Measurements from ENCODE around the gene PDE2A. TPM values are rescaled to one million over a fixed set of nuclear protein-coding genes. Genes with fewer than 3 reads are reported as not detected.
"Not testable (repeated sequence)": the region's sequence is repeated elsewhere in the genome, so short reads cannot be mapped to it uniquely, and the experiment has no call there.

The PDE2A gene
- total RNA-seq, 1 donor from 2014 or later, result 168 TPM

GRCh38 chr11:72578566-72578965 lies 95.7 kb downstream of the PDE2A start:
- no peak for DNase-seq (ENCODE audit: low read depth in 2 of 2)

GRCh38 chr11:72578051-72578450 lies 96.2 kb downstream of the PDE2A start:
- no peak for DNase-seq (ENCODE audit: low read depth in 2 of 2)

GRCh38 chr11:72577271-72577721 lies 96.9 kb downstream of the PDE2A start:
- no peak for DNase-seq (ENCODE audit: low read depth in 2 of 2)

- DNase-seq (ENCODE audit: low read depth in 2 of 2), result no peak
These were observed 97.6 kb downstream of the PDE2A start for GRCh38 chr11:72576661-72577060.

- DNase-seq (ENCODE audit: low read depth in 2 of 2), result no peak
These were observed 98.0 kb downstream of the PDE2A start for GRCh38 chr11:72576243-72576595.

GRCh38 chr11:72575533-72576242 lies 98.5 kb downstream of the PDE2A start:
- no peak for DNase-seq (ENCODE audit: low read depth in 2 of 2)

GRCh38 chr11:72574548-72575460 lies 99.4 kb downstream of the PDE2A start:
- DNase-seq (ENCODE audit: low read depth in 2 of 2), result no peak

- no peak for DNase-seq (ENCODE audit: low read depth in 2 of 2)
These were observed 100.3 kb downstream of the PDE2A start for GRCh38 chr11:72573855-72574445.

GRCh38 chr11:72573072-72573854 lies 101.0 kb downstream of the PDE2A start:
- DNase-seq (ENCODE audit: low read depth in 2 of 2), result peak; percentile 31 to 57

- DNase-seq (ENCODE audit: low read depth in 2 of 2), result not testable (repeated sequence)
These were observed 101.7 kb downstream of the PDE2A start for GRCh38 chr11:72572540-72572939.

GRCh38 chr11:72570893-72571661 lies 103.1 kb downstream of the PDE2A start:
- DNase-seq (ENCODE audit: low read depth in 2 of 2), result no peak

GRCh38 chr11:72569966-72570892 lies 104.0 kb downstream of the PDE2A start:
- DNase-seq (ENCODE audit: low read depth in 2 of 2), result no peak

- no peak for DNase-seq (ENCODE audit: low read depth in 2 of 2)
These were observed 105.4 kb downstream of the PDE2A start for GRCh38 chr11:72568861-72569260.

- no peak for DNase-seq (ENCODE audit: low read depth in 2 of 2)
These were observed 111.8 kb downstream of the PDE2A start for GRCh38 chr11:72562431-72562830.

- no peak for DNase-seq (ENCODE audit: low read depth in 2 of 2)
These were observed 112.4 kb downstream of the PDE2A start for GRCh38 chr11:72561856-72562255.

GRCh38 chr11:72560864-72561263 lies 113.4 kb downstream of the PDE2A start:
- DNase-seq (ENCODE audit: low read depth in 2 of 2), result not testable (repeated sequence)

- DNase-seq (ENCODE audit: low read depth in 2 of 2), result no peak
These were observed 117.8 kb downstream of the PDE2A start for GRCh38 chr11:72556433-72556832.

- DNase-seq (ENCODE audit: low read depth in 2 of 2), result not testable (repeated sequence)
These were observed 119.2 kb downstream of the PDE2A start for GRCh38 chr11:72555014-72555522.

GRCh38 chr11:72553706-72554105 lies 120.5 kb downstream of the PDE2A start:
- DNase-seq (ENCODE audit: low read depth in 2 of 2), result peak in 1 of 2 donors; percentile 28
